HUES64 (cell line): ENCODE data around the gene UQCRC1.

Source experiments
- H3K27ac ChIP-seq: 2 replicates; pipeline ENCODE4 v1.7.0; 2013; ENCODE audit warnings: low read depth, low read length, inconsistent platforms
- H3K27me3 ChIP-seq: 2 replicates; pipeline ENCODE4 v1.6.1; 2013; ENCODE audit warnings: mild to moderate bottlenecking, low read length; ENCODE audit not compliant: insufficient read depth
- H3K36me3 ChIP-seq: 2 replicates; pipeline ENCODE4 v1.6.1; 2013; ENCODE audit warnings: mild to moderate bottlenecking, low read length; ENCODE audit not compliant: insufficient read depth
- H3K4me1 ChIP-seq: 2 replicates; pipeline ENCODE4 v1.6.1; 2013; ENCODE audit warnings: mild to moderate bottlenecking, low read length, moderate library complexity; ENCODE audit not compliant: insufficient read depth
- H3K4me3 ChIP-seq: 2 replicates; pipeline ENCODE4 v1.5.1; 2013; ENCODE audit warnings: mild to moderate bottlenecking, low read length, moderate library complexity
- H3K9ac ChIP-seq: 2 replicates; pipeline ENCODE4 v1.6.1; 2013; ENCODE audit warnings: mild to moderate bottlenecking, low read depth, low read length
- H3K9me3 ChIP-seq: 2 replicates; pipeline ENCODE4 v1.6.1; 2013; ENCODE audit warnings: low read depth, low read length; ENCODE audit not compliant: insufficient read depth
- WGBS: fragments of 150-250, 120-280 bp; methylation state at CpG from one replicate; pipeline ENCODE4 v1.1.7; 2013; ENCODE audit warnings: missing lambda C conversion rate; 5-methylcytosine and 5-hydroxymethylcytosine counted together

UQCRC1 gene

GRCh38 chr3:48561045-48561736, 48.3 kb downstream of the UQCRC1 start:
- Histone ChIP-seq H3K9me3 (no peaks in the 10 kb centered on the region), H3K9ac (peak overlapping the region; percentile 32; the same call in 1 of the 2 replicates), H3K4me1 (peaks cover 21% of the 10 kb centered on the region), H3K27ac (peak overlapping the region; percentile 24; the same call in 1 of the 2 replicates), H3K36me3 (no peaks in the 10 kb centered on the region), H3K27me3 (no peaks in the 10 kb centered on the region), H3K4me3 (peak overlapping the region; percentile 37; the same call in 1 of the 2 replicates)
- WGBS, result 49% methylated on average over 21 of the region's 21 CpGs

- Histone ChIP-seq H3K4me3 (peak overlapping the region; percentile 37), H3K27ac (no peak overlapping the region), H3K9me3 (no peaks in the 10 kb centered on the region), H3K9ac (peak overlapping the region; percentile 30; the same call in 1 of the 2 replicates), H3K27me3 (no peaks in the 10 kb centered on the region), H3K36me3 (no peaks in the 10 kb centered on the region), H3K4me1 (peaks cover 26% of the 10 kb centered on the region)
- WGBS, result 71% methylated on average over 5 of the region's 5 CpGs
These were observed 48.8 kb downstream of the UQCRC1 start for GRCh38 chr3:48560648-48561018.

GRCh38 chr3:48558493-48559134, 50.8 kb downstream of the UQCRC1 start:
- peaks cover 38% of the 10 kb centered on the region for H3K4me1 ChIP-seq
- H3K9ac ChIP-seq, result no peak overlapping the region
- 78% methylated on average over 6 of the region's 6 CpGs for WGBS
- peaks cover 11% of the 10 kb centered on the region; the same call in 1 of the 2 replicates for H3K36me3 ChIP-seq
- H3K4me3 ChIP-seq, result no peak overlapping the region
- H3K9me3 ChIP-seq, result no peaks in the 10 kb centered on the region
- H3K27ac ChIP-seq, result no peak overlapping the region
- H3K27me3 ChIP-seq, result no peaks in the 10 kb centered on the region

- WGBS, result 5% methylated on average over 53 of the region's 53 CpGs
- Histone ChIP-seq H3K4me1 (peaks cover 33% of the 10 kb centered on the region), H3K9me3 (no peaks in the 10 kb centered on the region), H3K4me3 (peak within 1 kb of the TSS; percentile 68), H3K9ac (peak within 1 kb of the TSS; percentile 67), H3K36me3 (peaks cover 19% of the 10 kb centered on the region; the same call in 1 of the 2 replicates), H3K27me3 (no peaks in the 10 kb centered on the region), H3K27ac (peak within 1 kb of the TSS; percentile 74)
These were observed 52.4 kb downstream of the UQCRC1 start, which contains the start of gene PFKFB4 for GRCh38 chr3:48556796-48557626. Gene PFKFB4, minus strand, starts transcription at chr3:48556803. Its CDS starts 26 bp downstream, at chr3:48556777.

- Histone ChIP-seq H3K36me3 (peaks cover 22% of the 10 kb centered on the region; the same call in 1 of the 2 replicates), H3K27ac (no peak overlapping the region), H3K4me3 (peak overlapping the region; percentile 68), H3K9ac (peak overlapping the region; percentile 49; the same call in 1 of the 2 replicates), H3K9me3 (no peaks in the 10 kb centered on the region), H3K4me1 (peaks cover 30% of the 10 kb centered on the region), H3K27me3 (no peaks in the 10 kb centered on the region)
- 20% methylated on average over 29 of the region's 29 CpGs for WGBS
These were observed 53.3 kb downstream of the UQCRC1 start for GRCh38 chr3:48555949-48556795.

- no peak overlapping the region; the same call in 1 of the 2 replicates for H3K9ac ChIP-seq
- peak overlapping the region; percentile 68 for H3K4me3 ChIP-seq
- H3K9me3 ChIP-seq, result no peaks in the 10 kb centered on the region
- no peak overlapping the region for H3K27ac ChIP-seq
- H3K27me3 ChIP-seq, result no peaks in the 10 kb centered on the region
- peaks cover 22% of the 10 kb centered on the region; the same call in 1 of the 2 replicates for H3K36me3 ChIP-seq
- peaks cover 24% of the 10 kb centered on the region for H3K4me1 ChIP-seq
- 88% methylated on average over 10 of the region's 10 CpGs for WGBS
These were observed 54.1 kb downstream of the UQCRC1 start for GRCh38 chr3:48555231-48555948.

- no peaks in the 10 kb centered on the region for H3K9me3 ChIP-seq
- peaks cover 21% of the 10 kb centered on the region for H3K4me1 ChIP-seq
- no peaks in the 10 kb centered on the region for H3K27me3 ChIP-seq
- WGBS, result 91% methylated on average over 14 of the region's 14 CpGs
- H3K9ac ChIP-seq, result no peak overlapping the region
- no peak overlapping the region for H3K27ac ChIP-seq
- no peak overlapping the region for H3K4me3 ChIP-seq
- H3K36me3 ChIP-seq, result peaks cover 31% of the 10 kb centered on the region; the same call in 1 of the 2 replicates
These were observed 55.3 kb downstream of the UQCRC1 start for GRCh38 chr3:48553886-48554845.

GRCh38 chr3:48553361-48553760, 56.1 kb downstream of the UQCRC1 start:
- Histone ChIP-seq H3K9ac (no peak overlapping the region), H3K27ac (no peak overlapping the region), H3K36me3 (peaks cover 38% of the 10 kb centered on the region), H3K4me3 (no peak overlapping the region), H3K27me3 (no peaks in the 10 kb centered on the region), H3K4me1 (peaks cover 21% of the 10 kb centered on the region), H3K9me3 (no peaks in the 10 kb centered on the region)
- WGBS, result 97% methylated on average over 5 of the region's 5 CpGs
